ENCODE results near the gene IFNGR1. TPM values are rescaled to one million over a fixed set of nuclear protein-coding genes. Genes with fewer than 3 reads are reported as not detected.

IFNGR1 gene
- total and polyA plus RNA-seq, 4 donors, result 108 to 327 (median 149) TPM

- DNase-seq (no peak), ATAC-seq (ENCODE audit: insufficient read depth, low FRiP score) (no peak)
- TF ChIP-seq CTCF (IDR thresholded peaks at IDR 0.05; ENCODE audit: control extremely low read depth, extremely low read depth), result no peak
- no peaks in the 10 kb centered on the region for H3K36me3 ChIP-seq (ENCODE audit: control insufficient read depth in 4 of 4, insufficient read depth in 4 of 4, low read length in 4 of 4)
- no peak overlapping the region for H3K27ac ChIP-seq (ENCODE audit: low read depth in 1 of 2, low read length in 1 of 2)
- no peaks in the 10 kb centered on the region for H3K27me3 ChIP-seq (ENCODE audit: control insufficient read depth in 3 of 3, insufficient read depth in 3 of 3, low read length in 2 of 3)
- H3K4me1 ChIP-seq (ENCODE audit: control insufficient read depth in 5 of 5, insufficient read depth in 5 of 5, low read length in 5 of 5), result peaks cover 0 to 13% (median 0%) of the 10 kb centered on the region in 5 donors
- no peak overlapping the region for H3K9ac ChIP-seq (ENCODE audit: insufficient read depth in 1 of 2, low read length in 2 of 2)
- no peak overlapping the region for H3K4me3 ChIP-seq
- WGBS, 2 donors, result 60 to 62% methylated on average over 4 of the region's 4 CpGs
- H3K9me3 ChIP-seq (ENCODE audit: control insufficient read depth in 4 of 4, insufficient read depth in 3 of 4, low read length in 3 of 4), result no peaks in the 10 kb centered on the region
Observed at GRCh38 chr6:137231895-137232294, 12.7 kb upstream of the IFNGR1 start.

- WGBS, 2 donors, result 88 to 94% methylated on average over 7 of the region's 7 CpGs
Observed at GRCh38 chr6:137230956-137231555, 11.9 kb upstream of the IFNGR1 start.

GRCh38 chr6:137230547-137230946 lies 11.4 kb upstream of the IFNGR1 start:
- Histone ChIP-seq H3K9ac (ENCODE audit: insufficient read depth in 1 of 2, low read length in 2 of 2) (no peak overlapping the region), H3K4me1 (ENCODE audit: control insufficient read depth in 5 of 5, insufficient read depth in 5 of 5, low read length in 5 of 5) (peaks cover 0 to 13% (median 0%) of the 10 kb centered on the region in 5 donors), H3K4me3 (no peak overlapping the region), H3K9me3 (ENCODE audit: control insufficient read depth in 4 of 4, insufficient read depth in 3 of 4, low read length in 3 of 4) (no peaks in the 10 kb centered on the region), H3K36me3 (ENCODE audit: control insufficient read depth in 4 of 4, insufficient read depth in 4 of 4, low read length in 4 of 4) (no peaks in the 10 kb centered on the region), H3K27me3 (ENCODE audit: control insufficient read depth in 3 of 3, insufficient read depth in 3 of 3, low read length in 2 of 3) (no peaks in the 10 kb centered on the region), H3K27ac (ENCODE audit: low read depth in 1 of 2, low read length in 1 of 2) (peak overlapping the region in 1 of 2 donors; percentile 59)
- WGBS, 2 donors, result 69 to 85% methylated on average over 5 of the region's 5 CpGs
- ATAC-seq (ENCODE audit: insufficient read depth, low FRiP score) (no peak), DNase-seq (no peak)
- no peak for TF ChIP-seq CTCF (IDR thresholded peaks at IDR 0.05; ENCODE audit: control extremely low read depth, extremely low read depth)

More at GRCh38 chr6:137230956-137231555, 11.9 kb upstream of the IFNGR1 start:
- Histone ChIP-seq H3K27me3 (ENCODE audit: control insufficient read depth in 3 of 3, insufficient read depth in 3 of 3, low read length in 2 of 3) (no peaks in the 10 kb centered on the region), H3K9ac (ENCODE audit: insufficient read depth in 1 of 2, low read length in 2 of 2) (no peak overlapping the region), H3K4me1 (ENCODE audit: control insufficient read depth in 5 of 5, insufficient read depth in 5 of 5, low read length in 5 of 5) (peaks cover 0 to 13% (median 0%) of the 10 kb centered on the region in 5 donors), H3K27ac (ENCODE audit: low read depth in 1 of 2, low read length in 1 of 2) (peak overlapping the region in 1 of 2 donors; percentile 55), H3K9me3 (ENCODE audit: control insufficient read depth in 4 of 4, insufficient read depth in 3 of 4, low read length in 3 of 4) (no peaks in the 10 kb centered on the region), H3K4me3 (no peak overlapping the region), H3K36me3 (ENCODE audit: control insufficient read depth in 4 of 4, insufficient read depth in 4 of 4, low read length in 4 of 4) (no peaks in the 10 kb centered on the region)
- TF ChIP-seq CTCF (IDR thresholded peaks at IDR 0.05; ENCODE audit: control extremely low read depth, extremely low read depth), result no peak
- DNase-seq, result no peak
- no peak for ATAC-seq (ENCODE audit: insufficient read depth, low FRiP score)
